GM19468 (cell line): ENCODE results near the gene CCDC3.

Source experiments
- ATAC-seq: cut with Tn5 transposase; IDR thresholded peaks from one replicate; pipeline ENCODE4 v1.9.1; 2021; ENCODE audit warnings: mild to moderate bottlenecking, moderate library complexity, moderate number of reproducible peaks; ENCODE audit not compliant: unreplicated experiment; ENCODE audit errors: extremely low read depth

Gene CCDC3

DNA sequence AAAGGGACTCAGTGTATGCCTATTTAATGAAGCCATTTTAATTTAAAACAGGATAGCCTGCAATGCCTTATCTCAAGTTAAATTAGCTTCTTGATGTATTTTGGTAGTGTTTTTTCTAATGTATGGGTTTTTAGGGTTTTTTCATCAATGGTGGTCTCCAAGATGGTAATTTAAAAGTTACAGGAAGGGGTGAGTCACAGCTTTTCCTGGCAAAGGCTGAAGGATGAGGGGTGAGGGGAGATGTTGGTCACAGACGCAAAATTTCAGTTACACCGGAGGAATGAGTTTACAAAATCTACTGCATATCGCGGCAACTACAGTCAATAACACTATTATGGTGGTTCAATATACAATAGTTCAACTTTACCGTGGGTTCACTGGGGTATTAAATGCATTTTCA lies 31.6 kb downstream of the CCDC3 start:
- ATAC-seq = no peak

- no peak for ATAC-seq
Observed at GRCh38 chr10:12966067-12966466, 35.4 kb downstream of the CCDC3 start.

GRCh38 chr10:12965571-12965970 lies 35.9 kb downstream of the CCDC3 start:
- ATAC-seq = no peak

DNA sequence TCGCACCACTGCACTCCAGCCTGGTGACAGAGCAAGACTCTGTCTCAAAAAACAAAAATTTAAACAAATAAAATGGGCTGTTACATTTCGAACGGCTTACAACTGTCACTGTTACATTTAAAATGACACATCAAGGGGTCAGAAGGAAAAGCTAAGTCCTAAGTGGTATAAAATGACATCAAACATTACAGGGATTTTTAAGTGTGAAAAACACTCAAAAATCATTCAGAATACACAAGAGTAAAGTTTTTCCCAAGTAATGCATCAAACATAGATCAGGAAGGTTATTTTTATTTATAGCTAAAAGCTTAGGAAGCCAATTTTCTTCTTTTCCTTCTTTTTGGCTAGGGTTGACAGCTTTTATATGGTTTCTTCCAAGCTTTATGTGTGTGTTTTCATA lies 39.0 kb downstream of the CCDC3 start:
- no peak for ATAC-seq

GRCh38 chr10:12961416-12962205 lies 39.9 kb downstream of the CCDC3 start:
- no peak for ATAC-seq

DNA sequence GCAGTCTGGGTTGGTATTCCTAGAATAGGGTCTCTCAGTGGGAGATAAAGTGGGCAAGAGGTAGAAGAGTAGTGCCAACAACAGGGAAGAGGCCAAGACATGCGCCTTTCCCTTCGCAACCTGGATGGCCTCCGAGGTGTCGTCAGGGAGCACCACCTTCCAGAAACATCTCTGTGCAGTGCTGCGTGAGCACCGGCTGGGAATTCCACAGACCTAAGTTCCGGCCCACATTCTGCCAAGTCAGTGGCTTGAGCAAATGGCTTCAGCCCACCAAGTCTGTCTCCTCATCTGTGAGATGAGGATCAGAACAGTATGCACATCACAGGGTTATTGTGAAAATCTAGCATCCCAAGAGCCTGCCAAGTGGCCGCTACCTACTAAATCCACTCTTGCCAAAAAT lies 40.6 kb downstream of the CCDC3 start:
- ATAC-seq = no peak

- no peak for ATAC-seq
Observed at GRCh38 chr10:12960334-12960898, 41.1 kb downstream of the CCDC3 start.

GRCh38 chr10:12958546-12959110 lies 42.9 kb downstream of the CCDC3 start:
- no peak for ATAC-seq

- ATAC-seq = no peak
Observed at GRCh38 chr10:12957081-12957480, 44.4 kb downstream of the CCDC3 start.

DNA sequence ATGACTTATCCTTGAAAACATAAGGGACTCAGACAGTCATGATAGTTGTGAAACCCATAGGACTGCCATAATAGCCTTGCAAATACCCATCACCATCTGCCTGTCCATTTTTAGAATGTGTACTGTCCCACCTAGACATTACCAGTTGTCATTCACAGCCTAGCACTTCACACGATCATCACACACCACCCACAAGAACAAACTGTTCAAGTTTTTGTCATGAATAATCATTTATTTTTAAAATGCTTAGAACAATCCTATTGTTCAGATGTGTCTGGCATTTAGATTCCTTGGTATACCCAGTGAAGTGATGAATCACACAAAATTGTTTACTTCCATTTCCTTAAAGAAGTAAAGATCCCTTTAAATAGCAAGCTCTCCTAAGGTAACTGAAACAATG lies 46.6 kb downstream of the CCDC3 start:
- no peak for ATAC-seq

DNA sequence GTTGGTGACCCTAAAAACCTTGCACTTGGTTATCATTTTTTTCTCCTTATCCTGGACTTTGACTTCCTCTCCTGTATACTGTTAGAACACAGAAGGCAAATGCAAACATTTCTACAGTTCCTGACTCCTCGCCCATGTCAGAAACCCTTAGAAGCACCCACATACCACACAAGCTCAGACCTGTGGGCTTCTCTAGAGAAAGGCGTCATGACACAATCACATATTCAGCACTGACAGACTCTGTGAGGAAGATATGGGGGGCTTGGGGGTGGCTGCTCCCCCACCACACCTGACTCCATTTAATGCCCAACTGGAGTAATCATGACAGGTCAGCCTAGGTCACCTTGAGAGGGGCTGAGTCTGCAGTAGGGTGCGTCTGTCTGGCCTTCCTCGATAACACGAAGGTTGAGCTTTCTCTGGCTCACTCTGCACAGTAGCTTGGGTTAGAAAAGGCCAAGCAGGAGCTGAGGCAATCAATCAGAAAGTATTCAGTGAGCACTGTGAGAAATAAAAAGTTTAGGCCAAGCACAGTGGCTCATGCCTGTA lies 50.9 kb downstream of the CCDC3 start:
- ATAC-seq = no peak

DNA sequence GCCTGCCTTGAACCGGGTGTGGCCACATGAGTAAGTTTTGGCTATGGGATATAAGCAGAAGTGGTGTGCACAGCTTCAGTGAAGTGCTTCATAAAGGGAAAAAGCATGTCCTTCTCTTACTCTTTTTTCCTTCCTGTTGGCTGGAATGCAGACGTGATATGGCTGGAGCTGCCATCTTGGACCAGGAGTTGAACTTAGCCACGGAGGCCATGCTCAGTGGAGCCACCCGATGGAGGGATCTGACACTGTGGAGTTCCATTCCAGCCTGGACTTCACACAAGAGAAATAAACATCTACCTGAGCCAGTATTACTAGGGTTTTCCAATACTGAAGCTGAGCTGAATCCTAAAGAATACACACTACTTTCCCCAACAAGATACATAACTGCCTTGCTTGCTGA lies 52.3 kb downstream of the CCDC3 start:
- no peak for ATAC-seq

DNA sequence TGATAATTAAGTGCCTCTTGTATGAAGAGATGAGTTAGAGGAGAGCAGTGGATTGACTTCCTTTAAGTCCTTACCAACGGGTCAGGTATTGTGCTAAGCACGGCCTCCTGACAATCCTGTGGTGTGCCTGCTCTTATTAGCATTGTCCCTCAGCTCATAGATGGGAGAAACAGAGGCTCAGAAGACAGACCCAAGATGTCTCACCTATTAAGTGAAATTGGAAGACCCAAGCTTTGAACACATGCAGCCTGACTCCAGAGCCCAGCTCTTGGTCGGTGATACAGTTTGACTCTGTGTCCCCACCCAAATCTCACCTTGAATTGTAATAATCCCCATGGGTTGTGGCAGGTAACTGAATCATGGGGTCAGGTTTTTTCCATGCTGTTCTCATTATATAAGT lies 53.8 kb downstream of the CCDC3 start:
- ATAC-seq = no peak

- ATAC-seq = no peak
Observed at GRCh38 chr10:12946372-12946771, 55.1 kb downstream of the CCDC3 start.

DNA sequence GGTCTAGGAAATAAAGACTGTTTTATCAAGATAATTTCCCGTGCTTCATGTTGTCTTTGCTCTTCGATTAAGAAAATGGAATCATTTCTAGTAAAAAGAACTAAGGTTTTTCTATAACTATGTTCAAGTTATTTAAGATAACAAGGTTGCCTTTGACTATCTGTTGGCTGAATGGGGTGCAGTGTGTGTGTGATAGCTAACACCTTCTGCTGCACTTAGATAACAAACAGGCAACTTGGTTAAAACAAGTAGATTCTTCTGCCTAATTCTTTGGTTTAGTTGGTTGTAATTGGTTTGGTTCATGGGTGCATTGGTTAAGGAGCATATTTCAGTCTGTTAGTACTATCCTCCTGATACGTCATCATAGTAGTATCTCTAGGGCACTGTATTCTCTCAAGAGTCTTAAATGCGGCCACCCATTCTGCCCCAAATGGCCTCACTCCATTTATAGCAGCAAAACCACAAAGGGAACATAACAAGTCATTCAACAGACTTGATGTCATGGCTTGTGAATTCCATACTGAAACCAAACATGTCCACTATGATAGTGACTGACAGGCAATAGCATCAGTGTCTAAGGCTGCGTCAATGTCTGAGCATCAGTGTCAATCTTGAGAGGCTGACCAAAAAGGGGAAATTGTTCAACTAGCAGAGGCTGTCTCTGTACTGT lies 55.7 kb downstream of the CCDC3 start:
- ATAC-seq = no peak

GRCh38 chr10:12944931-12945330 lies 56.6 kb downstream of the CCDC3 start:
- no peak for ATAC-seq

- ATAC-seq = no peak
Observed at GRCh38 chr10:12943425-12943824, 58.1 kb downstream of the CCDC3 start.

DNA sequence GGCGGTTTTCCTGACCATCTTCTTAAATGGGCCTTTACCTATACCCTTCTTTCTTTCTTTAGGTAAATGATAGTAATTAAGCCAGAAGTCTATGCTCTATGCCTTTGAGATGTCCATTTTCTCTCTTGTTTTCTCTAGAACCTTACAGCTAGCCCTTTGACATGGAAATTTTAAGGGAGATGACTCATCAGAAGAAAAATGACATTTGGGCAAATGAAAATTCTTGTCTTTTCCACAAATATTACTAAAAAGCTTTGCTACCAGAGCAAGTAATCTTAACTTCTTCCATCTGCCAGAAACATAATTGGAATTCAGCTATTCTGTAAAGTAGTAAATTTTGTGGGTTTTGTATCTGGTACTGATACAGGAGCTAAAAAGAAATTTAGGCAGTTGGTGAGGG lies 59.5 kb downstream of the CCDC3 start:
- ATAC-seq = no peak

- ATAC-seq = no peak
Observed at GRCh38 chr10:12940791-12941190, 60.7 kb downstream of the CCDC3 start.

- no peak for ATAC-seq
Observed at GRCh38 chr10:12938271-12938670, 63.2 kb downstream of the CCDC3 start.

- ATAC-seq = no peak
Observed at GRCh38 chr10:12937527-12937926, 64.0 kb downstream of the CCDC3 start.
